ENCODE measurements around the gene BCAS3.

BCAS3 gene

GRCh38 chr17:61199431-61200338 lies 522.0 kb downstream of the BCAS3 start:
- no peak for DNase-seq (ENCODE audit: low spot score)

GRCh38 chr17:61200339-61200715 lies 522.7 kb downstream of the BCAS3 start:
- DNase-seq (ENCODE audit: low spot score) = no peak

GRCh38 chr17:61201211-61201610 lies 523.6 kb downstream of the BCAS3 start:
- DNase-seq (ENCODE audit: low spot score) = no peak

GRCh38 chr17:61202564-61202963 lies 524.9 kb downstream of the BCAS3 start:
- no peak for DNase-seq (ENCODE audit: low spot score)

GRCh38 chr17:61203671-61204131 lies 526.0 kb downstream of the BCAS3 start:
- DNase-seq (ENCODE audit: low spot score) = peak; percentile 5

GRCh38 chr17:61204456-61204855 lies 526.8 kb downstream of the BCAS3 start:
- DNase-seq (ENCODE audit: low spot score) = no peak

GRCh38 chr17:61205401-61205800 lies 527.8 kb downstream of the BCAS3 start:
- DNase-seq (ENCODE audit: low spot score) = no peak

- DNase-seq (ENCODE audit: low spot score) = no peak
Measured at GRCh38 chr17:61205931-61206330, 528.3 kb downstream of the BCAS3 start.

GRCh38 chr17:61206922-61207321 lies 529.3 kb downstream of the BCAS3 start:
- DNase-seq (ENCODE audit: low spot score) = no peak

- peak; percentile 36 for DNase-seq (ENCODE audit: low spot score)
Measured at GRCh38 chr17:61208301-61209105, 530.9 kb downstream of the BCAS3 start.

- DNase-seq (ENCODE audit: low spot score) = no peak
Measured at GRCh38 chr17:61209106-61209439, 531.4 kb downstream of the BCAS3 start.

- peak; percentile 75 for DNase-seq (ENCODE audit: low spot score)
Measured at GRCh38 chr17:61209525-61209924, 531.9 kb downstream of the BCAS3 start.

GRCh38 chr17:61211236-61211635 lies 533.6 kb downstream of the BCAS3 start:
- DNase-seq (ENCODE audit: low spot score) = no peak

GRCh38 chr17:61212655-61213054 lies 535.0 kb downstream of the BCAS3 start:
- no peak for DNase-seq (ENCODE audit: low spot score)

- no peak for DNase-seq (ENCODE audit: low spot score)
Measured at GRCh38 chr17:61214753-61215152, 537.1 kb downstream of the BCAS3 start.

GRCh38 chr17:61216066-61216465 lies 538.4 kb downstream of the BCAS3 start:
- no peak for DNase-seq (ENCODE audit: low spot score)

- no peak for DNase-seq (ENCODE audit: low spot score)
Measured at GRCh38 chr17:61217878-61218437, 540.3 kb downstream of the BCAS3 start.

GRCh38 chr17:61218438-61218837 lies 540.8 kb downstream of the BCAS3 start:
- no peak for DNase-seq (ENCODE audit: low spot score)

- no peak for DNase-seq (ENCODE audit: low spot score)
Measured at GRCh38 chr17:61219460-61219859, 541.8 kb downstream of the BCAS3 start.

- no peak for DNase-seq (ENCODE audit: low spot score)
Measured at GRCh38 chr17:61221181-61221580, 543.5 kb downstream of the BCAS3 start.

GRCh38 chr17:61221597-61222471 lies 544.2 kb downstream of the BCAS3 start:
- DNase-seq (ENCODE audit: low spot score) = no peak

- DNase-seq (ENCODE audit: low spot score) = no peak
Measured at GRCh38 chr17:61223725-61224124, 546.1 kb downstream of the BCAS3 start.
